Esophagus muscularis mucosa (tissue), 4 donors: ENCODE data around the gene GLTPD2. TPM values are rescaled to one million over a fixed set of nuclear protein-coding genes. Genes with fewer than 3 reads are reported as not detected.

ENCODE experiments used
- DNase-seq: peaks from one replicate; pipeline ENCODE4 v3.0.0-alpha.2; 2017; ENCODE audit errors: extremely low spot score
- H3K27ac ChIP-seq, 4 donors: fragments of 200-600 bp; sonication (generic); replicated peaks in 1 of 4; 1 replicate in 3 of 4; 2 replicates in 1 of 4; pipeline ENCODE4 v1.5.1; 2016 to 2019; ENCODE audit warnings: mild to moderate bottlenecking in 1 of 4
- H3K27me3 ChIP-seq, 4 donors: fragments of 200-600 bp; sonication (generic); one replicate each; pipeline versions ENCODE4 v1.5.1 to v1.6.0; 2016 to 2019
- H3K36me3 ChIP-seq, 4 donors: fragments of 200-600 bp; sonication (generic); one replicate each; pipeline ENCODE4 v1.5.1; 2016 to 2019
- H3K4me1 ChIP-seq, 4 donors: fragments of 200-600 bp; sonication (generic); one replicate each; pipeline ENCODE4 v1.5.1; 2016 to 2019
- H3K4me3 ChIP-seq, 4 donors: fragments of 200-600 bp; sonication (generic); 1 replicate in 2 of 4; 2 replicates in 2 of 4; pipeline ENCODE4 v1.5.1; 2016 to 2019; ENCODE audit warnings: mild to moderate bottlenecking in 4 of 4, moderate library complexity in 1 of 4
- H3K9me3 ChIP-seq, 4 donors: fragments of 200-600 bp; sonication (generic); 1 replicate in 3 of 4; 2 replicates in 1 of 4; pipeline ENCODE4 v1.5.1; 2016 to 2019
- CTCF ChIP-seq, 3 experiments: fragments of 200-600 bp in 2 of 3; fragments of 450-650 bp in 1 of 3; sonication (generic) in 2 of 3; IDR thresholded peaks; one replicate each; pipeline ENCODE4 v1.5.1; 2017 to 2019; ENCODE audit warnings: antibody characterized with exemption in 3 of 3, mild to moderate bottlenecking in 2 of 3, moderate library complexity in 1 of 3
- EP300 ChIP-seq: sonication (generic); formaldehyde crosslinking; IDR thresholded peaks from one replicate; pipeline ENCODE4 v1.6.1; 2017; ENCODE audit warnings: antibody characterized with exemption
- POLR2A ChIP-seq: fragments of 450-650 bp; IDR thresholded peaks from one replicate; pipeline ENCODE4 v1.6.1; 2017; ENCODE audit warnings: antibody characterized with exemption, moderate library complexity, mild to moderate bottlenecking, low read depth
- POLR2AphosphoS5 ChIP-seq, 2 donors: sonication (generic); formaldehyde crosslinking; IDR thresholded peaks; one replicate each; pipeline ENCODE4 v1.6.1; 2017; ENCODE audit warnings: antibody characterized with exemption in 2 of 2
- WGBS: methylation state at CpG from one replicate; pipeline ENCODE4 v1.1.5; 2018; 5-methylcytosine and 5-hydroxymethylcytosine counted together
- intact Hi-C: fragments of 100-400 bp; cut with DNase I; formaldehyde crosslinking; loops from one replicate; pipeline ENCODE4 v1.15.1; 2023
- total RNA-seq, 4 donors: library from RNA; depleted of rRNA; stranded (reverse); fragments of >200 nt; gene quantifications; one replicate each; pipeline versions ENCODE4 v1.1.0 to v1.2.1, GENCODE V29; 2016

Gene GLTPD2
- total RNA-seq, 4 donors from 2014 or later, result not detected

GRCh38 chr17:4802228-4802627 lies 13.5 kb downstream of the GLTPD2 start, which contains the start of gene C17orf114:
TSS of gene C17orf114 (minus strand) at chr17:4802328.
- peaks cover 11 to 24% (median 22%) of the 10 kb centered on the region in 4 donors for H3K36me3 ChIP-seq
- H3K4me1 ChIP-seq, result peaks cover under 1 to 12% (median 11%) of the 10 kb centered on the region in 4 donors
- TF ChIP-seq POLR2AphosphoS5 (IDR thresholded peaks at IDR 0.05) (no peak), CTCF (IDR thresholded peaks at IDR 0.05) (no peak), EP300 (no peak), POLR2A (no peak)
- no peak for DNase-seq
- no peak within 1 kb of the TSS for H3K4me3 ChIP-seq
- H3K27me3 ChIP-seq, result no peaks in the 10 kb centered on the region
- H3K27ac ChIP-seq, result no peak within 1 kb of the TSS
- H3K9me3 ChIP-seq, result no peaks in the 10 kb centered on the region
- 86% methylated on average over 9 of the region's 9 CpGs for WGBS
- intact Hi-C loops, result no loop called here

- Histone ChIP-seq H3K4me3 (peak overlapping the region; percentile 84 to 97 (median 91)), H3K27me3 (no peaks in the 10 kb centered on the region), H3K4me1 (peaks cover 10 to 26% (median 22%) of the 10 kb centered on the region in 4 donors), H3K36me3 (peaks cover 7 to 25% (median 14%) of the 10 kb centered on the region in 4 donors), H3K27ac (peak overlapping the region in 3 of 4 donors; percentile 76 to 84 (median 80)), H3K9me3 (no peaks in the 10 kb centered on the region)
- intact Hi-C loops, result loop anchor here (5.0 kb wide), 1 partner anchor 76 kb away; no protein-coding TSS in a partner anchor
- 3% methylated on average over 15 of the region's 16 CpGs for WGBS
- TF ChIP-seq EP300 (no peak), POLR2AphosphoS5 (IDR thresholded peaks at IDR 0.05) (no peak), CTCF (IDR thresholded peaks at IDR 0.05) (no peak), POLR2A (no peak)
- no peak for DNase-seq
Measured at GRCh38 chr17:4806456-4806776, 17.7 kb downstream of the GLTPD2 start.

- Histone ChIP-seq H3K36me3 (peaks cover 7 to 31% (median 14%) of the 10 kb centered on the region in 4 donors), H3K27me3 (no peaks in the 10 kb centered on the region), H3K4me3 (peak within 1 kb of the TSS; percentile 84 to 97 (median 91)), H3K27ac (peak within 1 kb of the TSS; percentile 76 to 84 (median 82)), H3K9me3 (no peaks in the 10 kb centered on the region), H3K4me1 (peaks cover 10 to 26% (median 22%) of the 10 kb centered on the region in 4 donors)
- TF ChIP-seq POLR2AphosphoS5 (IDR thresholded peaks at IDR 0.05) (peak in 1 of 2 donors; percentile 54), POLR2A (no peak)
- intact Hi-C loops, result loop anchor here (5.0 kb wide), 1 partner anchor 75 kb away; no protein-coding TSS in a partner anchor
- 0% methylated on average over 17 of the region's 106 CpGs for WGBS
- peak; percentile 93 for DNase-seq
Measured at GRCh38 chr17:4806777-4807604, 18.2 kb downstream of the GLTPD2 start, which contains the start of gene PLD2. TSS of gene PLD2 (plus strand) at chr17:4807152. CDS start at chr17:4807773, 621 bp downstream.

- no peak for DNase-seq
- H3K27ac ChIP-seq, result peak overlapping the region; percentile 76 to 84 (median 82)
- H3K4me3 ChIP-seq, result peak overlapping the region; percentile 84 to 97 (median 91)
- WGBS, result 28% methylated on average over 30 of the region's 32 CpGs
- TF ChIP-seq CTCF (IDR thresholded peaks at IDR 0.05), result no peak
- TF ChIP-seq POLR2A, result no peak
- no peak for TF ChIP-seq EP300
- no peak for TF ChIP-seq POLR2AphosphoS5 (IDR thresholded peaks at IDR 0.05)
- peaks cover 10 to 26% (median 22%) of the 10 kb centered on the region in 4 donors for H3K4me1 ChIP-seq
- intact Hi-C loops, result loop anchor here (5.0 kb wide), 1 partner anchor 75 kb away; no protein-coding TSS in a partner anchor
- H3K36me3 ChIP-seq, result peaks cover 7 to 32% (median 14%) of the 10 kb centered on the region in 4 donors
- H3K27me3 ChIP-seq, result no peaks in the 10 kb centered on the region
- H3K9me3 ChIP-seq, result no peaks in the 10 kb centered on the region
Measured at GRCh38 chr17:4807605-4808377, 19.0 kb downstream of the GLTPD2 start.
